DOHH2 (cell line): Measurements from ENCODE around the gene OSCAR.

ENCODE experiments used
- CTCF ChIP-seq: fragments of 200-600 bp; sonication (generic); IDR thresholded peaks from one replicate; pipeline ENCODE4 v1.5.1; 2014; ENCODE audit warnings: antibody characterized with exemption, mild to moderate bottlenecking, low read depth, low read length; ENCODE audit not compliant: poor library complexity, severe bottlenecking
- EZH2phosphoT487 ChIP-seq: fragments of 200-600 bp; sonication (generic); IDR thresholded peaks from 2 replicates; pipeline ENCODE4 v1.6.1; 2017; ENCODE audit warnings: borderline replicate concordance, mild to moderate bottlenecking, antibody characterized with exemption, low read length, moderate library complexity, mixed read lengths

GRCh38 chr19:54108496-54108895 lies 7.9 kb upstream of the OSCAR start:
- no peak for TF ChIP-seq CTCF
- TF ChIP-seq EZH2phosphoT487 = no peak
